K562 (cell line): ENCODE data around the gene NLRP5.
"Not testable (repeated sequence)": the region's sequence is repeated elsewhere in the genome, so short reads cannot be mapped to it uniquely, and the experiment has no call there.

ENCODE experiments used
- CBFB ChIP-seq: sonication (generic); formaldehyde crosslinking; IDR thresholded peaks from 2 replicates; pipeline ENCODE4 v1.4.0; 2020; ENCODE audit warnings: mild to moderate bottlenecking, missing genetic modification reagents
- CBX5 ChIP-seq: IDR thresholded peaks from 2 replicates; pipeline ENCODE4 v1.6.1; 2014; ENCODE audit warnings: low read depth, borderline replicate concordance
- CHD2 ChIP-seq: IDR thresholded peaks from 2 replicates; pipeline ENCODE4 v1.6.1; 2011; ENCODE audit warnings: low read depth, low read length
- CREB3 ChIP-seq: fragments of 450-650 bp; conservative IDR thresholded peaks from 2 replicates; pipeline ENCODE4 v1.6.1; 2016; ENCODE audit warnings: missing genetic modification characterization, low read depth, mild to moderate bottlenecking, missing compliant biosample characterization, moderate library complexity
- CTCF ChIP-seq, 3 experiments: IDR thresholded peaks in 2 of 3; conservative IDR thresholded peaks in 1 of 3; 2 replicates each; pipeline ENCODE4 v1.5.1; 2011 to 2012; ENCODE audit warnings: low read length in 3 of 3, mild to moderate bottlenecking in 3 of 3, control low read depth in 2 of 3, improper control_type of control experiment in 1 of 3, inconsistent platforms in 1 of 3, low read depth in 1 of 3, mixed read lengths in 1 of 3, moderate library complexity in 1 of 3; ENCODE audit not compliant: insufficient read depth in 2 of 3
- IRF2 ChIP-seq: sonication (generic); formaldehyde crosslinking; IDR thresholded peaks from 2 replicates; pipeline ENCODE4 v1.8.1; 2022; ENCODE audit warnings: mild to moderate bottlenecking, missing genetic modification reagents
- POLR2A ChIP-seq: fragments of 450-650 bp; conservative IDR thresholded peaks from 2 replicates; pipeline ENCODE4 v1.6.1; 2016
- RBBP5 ChIP-seq: fragments of 200-600 bp; sonication (generic); IDR thresholded peaks from 2 replicates; pipeline ENCODE4 v1.6.1; 2012; ENCODE audit warnings: borderline replicate concordance, mild to moderate bottlenecking, low read length, control low read depth, inconsistent platforms; ENCODE audit not compliant: insufficient read depth, poor library complexity, severe bottlenecking
- REST ChIP-seq, 2 experiments: fragments of 450-650 bp; formaldehyde crosslinking in 1 of 2; IDR thresholded peaks; 2 replicates each; pipeline versions ENCODE4 v1.4.0 to v1.6.1; 2014 to 2020; ENCODE audit warnings: mild to moderate bottlenecking in 2 of 2, borderline replicate concordance in 1 of 2, low read depth in 1 of 2
- SMARCA4 ChIP-seq: fragments of 450-650 bp; IDR thresholded peaks from 2 replicates; pipeline ENCODE4 v1.6.1; 2016
- TGIF2 ChIP-seq: sonication (generic); formaldehyde crosslinking; IDR thresholded peaks from 2 replicates; pipeline ENCODE4 v1.8.1; 2022; ENCODE audit warnings: mild to moderate bottlenecking, missing genetic modification reagents, moderate library complexity
- ZBTB1 ChIP-seq: sonication (generic); formaldehyde crosslinking; IDR thresholded peaks from 2 replicates; pipeline ENCODE4 v1.8.1; 2023; ENCODE audit warnings: missing genetic modification reagents, low read depth, mild to moderate bottlenecking, borderline replicate concordance
- ZNF143 ChIP-seq: sonication (generic); formaldehyde crosslinking; IDR thresholded peaks from 2 replicates; pipeline ENCODE4 v1.9.0; 2022; ENCODE audit warnings: mild to moderate bottlenecking, missing genetic modification reagents
- ZNF23 ChIP-seq: fragments of 250-450 bp; sonication (Bioruptor Pico); IDR thresholded peaks from 2 replicates; pipeline ENCODE4 v1.4.0; 2020; ENCODE audit warnings: mild to moderate bottlenecking

GRCh38 chr19:55950566-55950965 lies 36.0 kb upstream of the NLRP5 start:
- TF ChIP-seq ZNF23; IRF2; REST (IDR thresholded peaks at IDR 0.05; ENCODE audit: borderline replicate concordance); REST (CRISPR knock-in tag; IDR thresholded peaks at IDR 0.05; ENCODE audit: low read depth); CTCF (IDR thresholded peaks at IDR 0.05 in 2 of 3, conservative IDR thresholded peaks at IDR 0.05 in 1 of 3; ENCODE audit: insufficient read depth in 2 of 3, low read depth in 1 of 3, low read length in 3 of 3); ZBTB1 (CRISPR knock-in tag); CHD2; CREB3 (tag); TGIF2 (CRISPR knock-in tag); RBBP5; SMARCA4; CBFB (CRISPR knock-in tag); ZNF143 (CRISPR knock-in tag); POLR2A; CBX5: not testable (repeated sequence)
